A549 treated with Mapracorat at 1 μM for 4 hours (cell line): ENCODE data around the gene ARMCX5. TPM values are rescaled to one million over a fixed set of nuclear protein-coding genes. Genes with fewer than 3 reads are reported as not detected.

Source experiments
- total RNA-seq: library from RNA; stranded (reverse); fragments of 200-300 nt; extraction: Qiagen RNA extraction; gene quantifications from 5 replicates; pipeline ENCODE4 v1.2.3, GENCODE V29; 2022

The ARMCX5 gene
- 8.8 to 13.9 TPM (median 10.4 TPM) in 5 replicates for total RNA-seq

GRCh38 chrX:102599084-102599950 lies at the start of gene ARMCX5:
ARMCX5 (plus strand) TSS chrX:102599515; CDS start chrX:102602142, 2,627 bp downstream.

DNA sequence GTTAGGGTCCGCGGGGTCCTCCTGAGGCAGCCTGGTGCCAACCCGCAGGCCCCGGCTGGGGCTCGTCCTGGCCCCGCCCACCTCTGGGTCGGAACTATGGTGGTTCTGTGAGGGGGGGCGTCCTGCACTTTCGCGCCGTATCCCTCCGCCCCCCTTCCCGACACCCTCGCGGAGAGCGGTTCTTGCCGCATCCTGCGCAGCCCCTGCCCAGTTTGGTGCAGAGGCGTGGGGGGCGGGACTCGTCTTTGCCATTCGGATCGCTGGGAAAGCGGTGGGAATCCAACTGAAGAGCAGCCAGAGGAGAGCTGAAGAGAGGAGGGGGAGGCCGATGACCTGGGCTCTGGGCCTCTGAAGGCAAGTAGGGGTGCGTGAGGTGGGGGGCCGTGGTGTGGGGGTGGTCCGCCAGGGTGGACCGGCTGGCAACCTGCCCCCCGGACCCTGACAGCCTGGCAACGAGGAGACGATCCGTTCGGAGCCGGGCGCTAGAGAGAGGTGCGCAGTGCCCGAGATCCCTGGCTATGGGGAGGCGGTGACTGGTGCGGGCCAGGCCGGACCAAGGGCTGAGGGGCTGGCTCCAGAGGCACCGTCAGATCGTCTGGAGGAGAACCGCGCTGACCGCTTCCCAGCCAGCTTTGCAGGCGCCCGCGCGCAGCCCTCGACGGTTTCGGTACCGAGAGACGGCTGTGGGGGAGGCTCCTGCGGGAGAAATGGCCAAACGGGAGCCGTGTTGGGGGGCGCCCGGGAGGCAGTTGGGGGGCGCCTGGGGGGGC lies 52.1 kb downstream of the ARMCX5 start, which contains the start of gene GPRASP1:
Gene GPRASP1 (plus strand): TSS at position 242 of the 770 bp plus-strand sequence. CDS start 2,431 bp downstream, outside the sequence.

Other genes with a start within 250 kb of the ARMCX5 start
- gene NXF2B, start 159.5 kb upstream of the ARMCX5 start, total RNA-seq: not detected in 5 replicates
- not detected in 5 replicates for gene TCP11X2, start 127.7 kb upstream of the ARMCX5 start, total RNA-seq
- 0.60 to 1.2 TPM (median 0.89 TPM) in 5 replicates for gene TMSB15A, start 82.8 kb upstream of the ARMCX5 start, total RNA-seq
- 0.22 to 0.35 TPM (median 0.26 TPM) in 5 replicates for gene GPRASP1, start 52.0 kb downstream of the ARMCX5 start, total RNA-seq
- 4.2 to 6.0 TPM (median 5.5 TPM) in 5 replicates for gene GPRASP2, start 112.9 kb downstream of the ARMCX5 start, total RNA-seq
- 2.8 to 3.9 TPM (median 3.8 TPM) in 5 replicates for gene GPRASP3, start 121.2 kb downstream of the ARMCX5 start, total RNA-seq